22Rv1 (cell line): Measurements from ENCODE around the gene LRMDA.

Source experiments
- H3K27ac ChIP-seq: fragments of 450-650 bp; 2 replicates; pipeline ENCODE4 v1.5.1; 2017
- CTCF ChIP-seq: fragments of 450-650 bp; IDR thresholded peaks from 2 replicates; pipeline ENCODE4 v1.5.1; 2017; ENCODE audit warnings: mild to moderate bottlenecking
- ZFX ChIP-seq: fragments of 450-650 bp; IDR thresholded peaks from 2 replicates; pipeline ENCODE4 v1.6.1; 2017; ENCODE audit warnings: antibody characterized with exemption, borderline replicate concordance

The LRMDA gene

DNA sequence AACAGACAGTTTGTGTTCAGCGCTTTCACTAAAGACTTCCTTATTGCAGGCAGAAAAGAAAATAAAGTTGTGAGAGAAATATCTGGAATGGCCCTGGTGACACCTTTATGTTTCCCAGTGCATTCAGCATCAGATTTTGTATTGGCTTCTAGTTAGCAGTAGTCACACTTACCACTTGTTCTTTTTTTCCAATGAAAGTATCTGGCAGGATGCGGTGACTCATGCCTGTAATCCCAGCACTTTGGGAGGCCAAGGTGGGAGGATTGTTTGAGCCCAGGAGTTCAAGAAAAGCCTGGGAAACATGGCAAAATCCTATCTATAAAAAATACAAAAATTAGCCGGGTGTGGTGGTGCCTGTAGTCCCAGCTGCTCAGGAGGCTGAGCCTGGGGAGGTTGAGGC, 649.6 kb downstream of the LRMDA start:
- TF ChIP-seq CTCF, result no peak
- no peak for TF ChIP-seq ZFX
- no peak overlapping the region for H3K27ac ChIP-seq

- TF ChIP-seq CTCF (no peak), ZFX (no peak)
- no peak overlapping the region for H3K27ac ChIP-seq
Measured at GRCh38 chr10:76082232-76082631, 650.8 kb downstream of the LRMDA start.

- no peak overlapping the region for H3K27ac ChIP-seq
- TF ChIP-seq ZFX (no peak), CTCF (no peak)
Measured at GRCh38 chr10:76082956-76083355, 651.5 kb downstream of the LRMDA start.

DNA sequence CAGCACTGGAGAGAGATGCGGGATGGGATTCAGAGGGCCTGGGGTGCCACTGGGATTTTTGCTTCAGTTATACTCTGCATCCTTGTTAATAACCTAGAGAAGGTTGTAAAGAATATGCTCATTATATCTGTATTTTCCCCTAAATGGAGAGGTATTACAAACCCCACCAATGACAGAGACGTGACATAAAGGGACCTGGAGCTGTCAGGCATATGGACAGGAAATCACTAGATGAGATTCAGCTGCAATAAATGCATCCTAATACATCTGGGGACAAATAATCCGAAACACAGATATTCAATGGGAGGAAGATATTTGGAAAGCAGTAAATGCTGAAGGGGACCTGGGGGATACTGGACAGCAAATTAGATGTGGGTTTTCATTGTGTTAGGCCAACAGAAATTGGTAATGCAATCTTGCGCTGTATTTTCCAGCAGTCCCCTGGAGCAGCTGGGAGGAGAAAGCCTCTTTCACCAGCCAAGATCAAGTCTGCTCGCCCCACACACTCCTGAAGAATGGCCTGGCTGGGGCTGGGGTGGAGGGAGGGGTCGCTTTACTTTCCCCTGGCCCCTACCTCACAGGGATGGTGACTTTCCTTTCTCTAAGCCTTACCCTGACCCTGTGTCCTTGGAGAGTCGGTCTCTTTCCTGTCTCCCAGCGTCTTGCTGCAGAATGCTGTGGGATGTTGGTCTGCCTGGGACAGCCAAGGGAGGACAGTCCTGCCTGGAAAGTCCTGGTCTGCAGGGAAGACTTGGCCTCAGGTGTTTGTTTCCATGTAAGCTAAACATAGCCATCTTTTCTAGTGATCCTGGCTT, 653.8 kb downstream of the LRMDA start:
- TF ChIP-seq ZFX (no peak), CTCF (no peak)
- H3K27ac ChIP-seq, result no peak overlapping the region

DNA sequence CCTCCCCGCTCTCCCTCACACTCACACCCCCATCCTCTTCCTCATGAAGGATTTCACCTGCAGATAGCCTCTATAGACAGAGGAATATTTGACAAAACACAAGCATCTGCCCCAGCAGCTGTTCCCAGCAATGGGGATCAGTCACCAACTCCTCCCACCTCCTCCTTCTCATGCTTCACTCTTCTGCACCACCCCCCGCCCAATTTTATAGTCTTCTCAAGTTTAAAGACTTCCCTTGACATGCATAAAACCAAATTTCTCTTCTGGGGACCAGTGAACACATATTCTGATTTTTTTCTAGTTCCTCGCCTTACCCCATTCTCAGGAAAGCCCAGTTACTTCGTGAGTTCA, 654.4 kb downstream of the LRMDA start:
- TF ChIP-seq CTCF, result no peak
- TF ChIP-seq ZFX, result no peak
- no peak overlapping the region for H3K27ac ChIP-seq

DNA sequence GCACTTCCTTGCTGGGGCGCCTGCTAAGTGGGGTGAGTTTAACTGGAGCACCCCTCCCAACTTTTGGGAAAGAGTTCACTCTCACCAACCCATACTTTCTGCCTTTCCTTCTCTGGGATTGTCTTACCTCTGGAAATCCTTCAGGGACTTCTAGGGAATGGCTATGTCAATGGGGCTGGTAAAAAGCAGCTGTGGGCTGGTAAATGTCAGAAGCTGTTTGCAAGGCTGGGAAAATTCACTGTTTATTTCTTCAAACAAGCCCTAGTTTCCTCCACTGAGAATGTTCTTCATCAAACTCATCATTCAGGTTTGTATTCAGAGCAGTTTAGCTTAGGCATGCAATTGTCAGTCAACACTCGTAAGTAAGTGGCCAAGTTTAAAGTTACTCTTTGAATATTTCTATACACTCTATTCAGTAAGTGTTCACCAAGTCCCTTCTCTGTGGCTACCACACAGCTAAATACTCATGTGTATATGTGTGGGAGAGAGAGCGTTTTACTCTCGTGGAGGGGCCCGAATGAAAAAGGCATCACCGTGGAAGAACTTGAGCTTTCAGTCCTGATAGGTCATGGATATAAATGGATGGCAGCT, 654.8 kb downstream of the LRMDA start:
- TF ChIP-seq ZFX (no peak), CTCF (no peak)
- no peak overlapping the region for H3K27ac ChIP-seq
